Testis (tissue), 2 donors: ENCODE data around the gene CEP70.

Experiments used
- CTCF ChIP-seq, 3 experiments: fragments of 450-650 bp in 2 of 3; fragments of 200-600 bp in 1 of 3; sonication (generic) in 1 of 3; IDR thresholded peaks; one replicate each; pipeline ENCODE4 v1.5.1; 2016 to 2019; ENCODE audit warnings: antibody characterized with exemption in 3 of 3, mild to moderate bottlenecking in 2 of 3, moderate library complexity in 1 of 3
- POLR2A ChIP-seq: fragments of 450-650 bp; IDR thresholded peaks from one replicate; pipeline ENCODE4 v1.6.1; 2017; ENCODE audit warnings: antibody characterized with exemption, mild to moderate bottlenecking, moderate library complexity

- TF ChIP-seq CTCF (IDR thresholded peaks at IDR 0.05) (no peak), POLR2A (no peak)
These were observed 15.0 kb downstream of the CEP70 start for GRCh38 chr3:138578961-138579574.
